Coronary artery (tissue), 2 donors: ENCODE results near the gene MED8.
A peak's percentile ranks its signal among the peaks of the same experiment; 100 is the strongest.

Source experiments
- DNase-seq: peaks from one replicate; pipeline ENCODE4 v3.0.0-alpha.2; 2017; ENCODE audit warnings: low spot score
- H3K27ac ChIP-seq, 2 donors: fragments of 200-600 bp; sonication (generic); one replicate each; pipeline ENCODE4 v1.5.1; 2016 to 2019
- H3K4me3 ChIP-seq: fragments of 200-600 bp; sonication (generic); 2 replicates; pipeline ENCODE4 v1.5.1; 2016; ENCODE audit warnings: mild to moderate bottlenecking, moderate library complexity
- TF ChIP-seq, protein P1 (sequence below): fragments of 200-600 bp; sonication (generic); IDR thresholded peaks from one replicate; pipeline ENCODE4 v1.5.1; 2019; ENCODE audit warnings: antibody characterized with exemption

MED8 gene

DNA sequence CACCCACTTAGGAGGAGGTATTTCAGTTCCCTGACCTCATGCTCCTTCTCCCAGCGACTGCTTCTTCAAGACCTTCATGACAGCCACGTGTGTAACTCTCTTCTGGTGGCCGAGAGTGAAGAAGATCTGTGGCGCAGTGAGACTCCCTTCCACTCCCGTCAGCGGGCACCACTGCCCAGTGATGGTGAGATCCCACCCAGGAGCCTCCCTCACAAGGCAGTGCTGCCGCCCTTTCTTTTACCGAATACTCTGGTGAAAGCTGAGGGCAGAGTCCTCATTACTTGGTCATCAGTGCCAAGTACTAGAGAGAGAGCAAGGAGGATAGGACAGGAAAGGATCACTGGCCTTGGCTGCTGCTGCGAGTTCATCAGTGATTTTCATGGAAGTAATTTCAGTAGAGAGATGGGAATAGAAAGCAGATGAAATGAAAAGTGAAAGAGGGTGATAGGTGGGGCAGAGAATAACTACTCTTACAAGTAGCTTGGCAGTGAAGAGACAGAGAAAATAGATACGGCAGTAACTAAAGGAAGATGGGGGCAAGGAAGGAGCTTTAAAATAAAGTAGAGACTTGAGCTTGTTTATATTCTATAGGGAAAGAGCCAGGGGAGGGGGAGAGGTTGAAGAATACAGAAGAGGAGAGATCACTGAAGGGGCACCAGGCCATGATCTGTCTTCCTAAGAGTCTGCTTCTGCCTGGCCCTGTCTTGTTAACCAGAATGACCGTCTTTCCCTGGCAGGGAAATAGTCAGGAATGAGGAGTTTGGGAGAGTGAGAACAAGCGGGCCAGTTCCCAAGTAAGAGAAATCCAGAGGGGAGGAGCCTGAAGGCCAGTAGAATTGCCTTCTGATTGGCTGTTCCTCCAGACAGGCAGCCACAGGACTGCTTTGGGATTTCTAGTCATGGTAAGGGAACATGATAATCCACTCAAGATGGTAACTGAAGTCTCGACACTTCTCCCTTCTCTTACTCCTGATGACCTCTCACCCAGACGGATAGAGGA is 45.8 kb upstream of the MED8 start:
- H3K27ac ChIP-seq = peak overlapping the region; percentile 48 to 75
- TF ChIP-seq, protein P1, sequence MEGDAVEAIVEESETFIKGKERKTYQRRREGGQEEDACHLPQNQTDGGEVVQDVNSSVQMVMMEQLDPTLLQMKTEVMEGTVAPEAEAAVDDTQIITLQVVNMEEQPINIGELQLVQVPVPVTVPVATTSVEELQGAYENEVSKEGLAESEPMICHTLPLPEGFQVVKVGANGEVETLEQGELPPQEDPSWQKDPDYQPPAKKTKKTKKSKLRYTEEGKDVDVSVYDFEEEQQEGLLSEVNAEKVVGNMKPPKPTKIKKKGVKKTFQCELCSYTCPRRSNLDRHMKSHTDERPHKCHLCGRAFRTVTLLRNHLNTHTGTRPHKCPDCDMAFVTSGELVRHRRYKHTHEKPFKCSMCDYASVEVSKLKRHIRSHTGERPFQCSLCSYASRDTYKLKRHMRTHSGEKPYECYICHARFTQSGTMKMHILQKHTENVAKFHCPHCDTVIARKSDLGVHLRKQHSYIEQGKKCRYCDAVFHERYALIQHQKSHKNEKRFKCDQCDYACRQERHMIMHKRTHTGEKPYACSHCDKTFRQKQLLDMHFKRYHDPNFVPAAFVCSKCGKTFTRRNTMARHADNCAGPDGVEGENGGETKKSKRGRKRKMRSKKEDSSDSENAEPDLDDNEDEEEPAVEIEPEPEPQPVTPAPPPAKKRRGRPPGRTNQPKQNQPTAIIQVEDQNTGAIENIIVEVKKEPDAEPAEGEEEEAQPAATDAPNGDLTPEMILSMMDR = no peak
- peak; percentile 76 for DNase-seq
- H3K4me3 ChIP-seq = no peak overlapping the region

DNA sequence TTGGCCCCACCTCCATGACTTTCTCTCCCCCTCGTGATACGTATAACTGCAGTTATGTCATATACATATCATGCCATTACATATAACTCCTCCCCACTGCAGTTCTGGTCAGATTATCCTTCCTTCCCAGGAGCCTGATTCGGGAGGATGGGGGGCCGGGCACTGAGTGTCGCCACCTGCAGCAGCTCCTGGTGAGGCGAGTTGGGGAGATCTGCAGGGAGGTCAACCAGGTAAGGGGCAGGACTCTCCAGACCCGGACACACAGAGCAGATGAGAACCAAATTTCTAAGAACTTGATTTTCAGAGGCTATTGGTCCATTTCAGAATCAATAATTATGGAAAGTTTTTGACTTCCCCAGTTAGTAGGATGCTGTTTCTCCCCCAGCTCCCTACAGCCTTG is 44.7 kb upstream of the MED8 start:
- DNase-seq = peak; percentile 49
- Histone ChIP-seq H3K4me3 (no peak overlapping the region), H3K27ac (no peak overlapping the region)
- TF ChIP-seq, protein P1 = no peak

DNA sequence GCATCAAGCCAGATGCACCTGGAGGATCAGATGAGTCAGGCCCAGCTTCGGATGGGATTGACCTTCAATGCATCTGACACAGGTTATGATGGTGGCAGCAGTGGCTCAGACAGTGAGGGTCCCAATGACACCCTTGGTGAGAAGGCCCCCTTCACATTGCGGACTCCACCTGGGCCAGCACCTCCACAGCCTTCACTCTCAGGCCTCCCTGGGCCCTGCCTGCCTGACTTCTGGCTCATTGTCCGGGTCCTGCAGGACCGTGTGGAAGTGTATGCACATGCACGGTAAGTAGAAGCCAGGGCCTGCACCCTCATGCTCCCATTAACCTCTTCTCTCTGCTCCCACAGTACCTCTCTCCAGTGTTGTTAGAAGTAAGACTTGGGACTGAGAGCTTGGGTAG is 43.3 kb upstream of the MED8 start:
- TF ChIP-seq, protein P1 = no peak
- DNase-seq = no peak
- Histone ChIP-seq H3K27ac (no peak overlapping the region), H3K4me3 (no peak overlapping the region)

DNA sequence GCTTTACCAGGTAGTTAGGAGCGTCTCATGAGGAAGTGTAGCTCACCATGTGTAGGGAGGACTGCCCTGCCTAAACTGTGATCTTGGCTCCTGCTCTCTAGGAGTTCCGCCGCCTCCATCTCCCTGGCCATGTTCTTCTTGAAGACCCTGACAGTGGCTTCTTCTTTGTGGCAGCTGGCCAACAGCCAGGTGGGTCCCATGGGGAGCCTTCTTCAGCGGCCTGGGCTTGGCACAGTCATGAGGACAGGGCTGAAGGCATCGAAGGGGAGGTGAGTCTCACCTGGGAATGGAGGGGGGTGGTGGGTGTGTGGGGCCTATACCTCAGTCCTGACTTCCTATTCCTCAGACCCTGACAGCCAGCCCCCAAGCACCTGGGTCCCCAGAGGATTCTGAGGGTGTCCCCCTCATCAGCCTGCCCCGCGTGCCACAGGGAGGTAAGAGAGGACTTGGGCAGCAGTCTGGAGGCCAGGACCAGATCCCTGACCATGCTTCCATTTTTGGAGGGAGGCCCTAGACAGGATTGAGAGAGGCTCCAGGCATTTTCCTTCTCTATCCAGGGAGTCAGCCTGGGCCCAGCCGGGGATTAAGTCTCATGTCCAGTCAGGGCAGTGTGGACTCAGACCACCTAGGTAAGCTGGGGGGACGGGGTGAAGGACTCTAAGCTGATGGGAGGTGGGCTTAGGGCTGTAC is 42.7 kb upstream of the MED8 start:
- no peak overlapping the region for H3K27ac ChIP-seq
- no peak overlapping the region for H3K4me3 ChIP-seq
- TF ChIP-seq, protein P1 = no peak
- no peak for DNase-seq

DNA sequence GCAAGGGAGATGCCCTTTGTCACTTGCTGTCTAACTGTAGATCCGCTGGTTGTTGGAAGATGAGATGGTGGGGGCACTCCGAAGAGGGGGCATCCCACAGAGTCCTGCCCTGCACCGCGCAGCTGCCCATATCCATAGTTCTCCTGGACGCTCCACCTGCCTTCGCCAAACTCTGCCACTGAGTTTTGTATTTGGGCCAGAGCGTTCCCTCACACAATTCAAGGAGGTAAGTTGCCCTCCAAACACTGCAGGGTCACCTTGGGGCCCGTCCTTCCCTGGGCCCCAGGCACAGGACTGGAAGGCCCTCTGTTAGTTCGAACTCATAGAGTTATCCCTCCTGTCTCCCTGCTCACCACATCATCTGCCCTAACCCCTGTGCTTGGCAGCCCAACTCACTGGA is 42.1 kb upstream of the MED8 start:
- DNase-seq = no peak
- TF ChIP-seq, protein P1 = no peak
- Histone ChIP-seq H3K4me3 (no peak overlapping the region), H3K27ac (no peak overlapping the region)

DNA sequence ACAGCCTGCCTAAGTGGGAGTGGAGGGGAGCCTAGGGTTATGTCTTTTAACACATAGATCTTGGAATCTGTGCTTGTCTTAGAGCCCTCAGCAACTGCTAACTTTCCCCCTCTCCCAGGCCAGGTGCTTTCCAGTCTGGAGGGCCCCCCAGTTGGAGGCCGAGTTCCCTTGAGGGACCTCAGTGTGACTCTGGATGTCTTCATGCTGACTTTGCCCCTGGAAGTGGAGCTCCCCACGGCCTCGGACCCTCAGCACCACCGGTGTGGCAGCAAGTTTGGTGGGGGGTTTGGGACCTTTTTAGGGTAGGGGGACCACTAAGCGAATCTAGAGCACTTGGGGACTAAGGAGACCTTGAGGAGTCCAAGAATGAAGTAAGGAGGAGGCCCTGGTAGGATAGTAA is 41.2 kb upstream of the MED8 start:
- no peak overlapping the region for H3K4me3 ChIP-seq
- H3K27ac ChIP-seq = no peak overlapping the region
- TF ChIP-seq, protein P1 = no peak
- no peak for DNase-seq
